Activated effector memory CD4-positive, alpha-beta T cell treated with anti-CD3 and anti-CD28 coated beads, Interleukin-2, amount 50 U/mL, for 16 hours (primary cell): Measurements from ENCODE around the gene BNC2.
"Not testable (repeated sequence)": the region's sequence is repeated elsewhere in the genome, so short reads cannot be mapped to it uniquely, and the experiment has no call there.

Experiments
- DNase-seq: peaks from one replicate; pipeline ENCODE4 v3.0.0-alpha.2; 2020

BNC2 gene

GRCh38 chr9:16575986-16576245 lies 294.6 kb downstream of the BNC2 start:
- DNase-seq = no peak

GRCh38 chr9:16575142-16575985 lies 295.1 kb downstream of the BNC2 start:
- DNase-seq = no peak

GRCh38 chr9:16572005-16572734 lies 298.3 kb downstream of the BNC2 start:
- no peak for DNase-seq

GRCh38 chr9:16571127-16571802 lies 299.2 kb downstream of the BNC2 start:
- no peak for DNase-seq

GRCh38 chr9:16563446-16563845 lies 307.0 kb downstream of the BNC2 start:
- no peak for DNase-seq

GRCh38 chr9:16561121-16561520 lies 309.3 kb downstream of the BNC2 start:
- DNase-seq = no peak

GRCh38 chr9:16559418-16560188 lies 310.9 kb downstream of the BNC2 start:
- no peak for DNase-seq

GRCh38 chr9:16555802-16556201 lies 314.7 kb downstream of the BNC2 start:
- DNase-seq = no peak

- DNase-seq = no peak
These were observed 316.5 kb downstream of the BNC2 start for GRCh38 chr9:16553869-16554540.

GRCh38 chr9:16552252-16552651 lies 318.2 kb downstream of the BNC2 start:
- no peak for DNase-seq

GRCh38 chr9:16551692-16552091 lies 318.8 kb downstream of the BNC2 start:
- no peak for DNase-seq

GRCh38 chr9:16545639-16546038 lies 324.8 kb downstream of the BNC2 start:
- DNase-seq = no peak

- DNase-seq = no peak
These were observed 325.6 kb downstream of the BNC2 start for GRCh38 chr9:16544842-16545241.

- DNase-seq = no peak
These were observed 326.8 kb downstream of the BNC2 start for GRCh38 chr9:16543686-16544085.

GRCh38 chr9:16543225-16543624 lies 327.2 kb downstream of the BNC2 start:
- DNase-seq = no peak

- DNase-seq = no peak
These were observed 328.2 kb downstream of the BNC2 start for GRCh38 chr9:16542290-16542689.

- DNase-seq = no peak
These were observed 329.5 kb downstream of the BNC2 start for GRCh38 chr9:16540743-16541613.

GRCh38 chr9:16539626-16540025 lies 330.8 kb downstream of the BNC2 start:
- DNase-seq = not testable (repeated sequence)

- DNase-seq = no peak
These were observed 334.9 kb downstream of the BNC2 start for GRCh38 chr9:16535555-16535954.

- no peak for DNase-seq
These were observed 337.6 kb downstream of the BNC2 start for GRCh38 chr9:16532681-16533450.

- DNase-seq = no peak
These were observed 338.2 kb downstream of the BNC2 start for GRCh38 chr9:16532272-16532671.
